Measurements from ENCODE around the gene ZC3H4. TPM values are rescaled to one million over a fixed set of nuclear protein-coding genes. Genes with fewer than 3 reads are reported as not detected.
A peak's percentile ranks its signal among the peaks of the same experiment; 100 is the strongest.

The ZC3H4 gene
- 10 to 100 TPM; 13.1 to 20.9 (median 18.0) TPM for total RNA-seq

DNA sequence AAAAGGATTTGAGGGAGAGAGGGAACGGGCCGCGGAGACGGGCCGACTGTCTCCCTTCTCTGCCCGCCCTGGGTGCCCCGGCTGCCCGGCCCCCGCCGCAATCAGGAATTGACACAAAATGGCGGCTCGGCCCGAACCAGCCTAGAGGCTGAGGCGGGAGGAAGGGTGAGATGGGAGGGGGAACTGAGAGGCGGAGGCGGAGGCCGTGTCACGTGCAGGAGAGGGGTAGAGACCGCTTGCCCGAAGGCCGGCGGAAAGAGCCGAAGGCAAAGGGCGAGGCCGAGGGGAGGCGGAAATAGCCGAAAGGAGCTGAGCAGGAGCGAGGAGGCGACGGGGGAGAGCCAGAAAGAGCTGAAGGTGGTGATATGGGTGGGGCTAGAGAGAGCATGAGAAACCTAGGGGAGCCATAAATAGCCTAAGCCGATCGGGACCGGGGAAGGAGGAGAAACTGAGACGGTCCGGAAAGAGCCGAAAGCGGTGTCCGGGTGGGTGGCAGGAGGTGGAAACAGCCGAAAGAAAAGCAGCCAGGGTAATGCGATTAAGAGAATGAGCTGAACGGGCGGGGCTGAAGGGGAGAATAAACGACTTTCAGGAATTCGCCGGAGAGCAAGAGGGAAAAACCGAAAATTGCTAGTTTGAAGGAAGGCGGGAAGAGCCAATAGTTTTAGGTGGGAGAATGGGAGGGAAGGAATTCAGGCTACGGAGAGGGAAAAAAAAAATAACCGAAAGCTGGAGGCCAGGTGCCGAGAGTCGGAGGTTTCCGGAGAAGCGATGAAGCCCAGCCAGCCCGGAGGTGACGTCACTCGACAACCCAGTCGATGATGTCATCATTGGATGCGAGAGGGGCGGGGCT, at the start of gene ZC3H4:
Gene ZC3H4, minus strand, starts transcription at position 780 of the 853 bp plus-strand sequence. CDS start 1,192 bp downstream, outside the sequence.
- TF ChIP-seq, protein P1, sequence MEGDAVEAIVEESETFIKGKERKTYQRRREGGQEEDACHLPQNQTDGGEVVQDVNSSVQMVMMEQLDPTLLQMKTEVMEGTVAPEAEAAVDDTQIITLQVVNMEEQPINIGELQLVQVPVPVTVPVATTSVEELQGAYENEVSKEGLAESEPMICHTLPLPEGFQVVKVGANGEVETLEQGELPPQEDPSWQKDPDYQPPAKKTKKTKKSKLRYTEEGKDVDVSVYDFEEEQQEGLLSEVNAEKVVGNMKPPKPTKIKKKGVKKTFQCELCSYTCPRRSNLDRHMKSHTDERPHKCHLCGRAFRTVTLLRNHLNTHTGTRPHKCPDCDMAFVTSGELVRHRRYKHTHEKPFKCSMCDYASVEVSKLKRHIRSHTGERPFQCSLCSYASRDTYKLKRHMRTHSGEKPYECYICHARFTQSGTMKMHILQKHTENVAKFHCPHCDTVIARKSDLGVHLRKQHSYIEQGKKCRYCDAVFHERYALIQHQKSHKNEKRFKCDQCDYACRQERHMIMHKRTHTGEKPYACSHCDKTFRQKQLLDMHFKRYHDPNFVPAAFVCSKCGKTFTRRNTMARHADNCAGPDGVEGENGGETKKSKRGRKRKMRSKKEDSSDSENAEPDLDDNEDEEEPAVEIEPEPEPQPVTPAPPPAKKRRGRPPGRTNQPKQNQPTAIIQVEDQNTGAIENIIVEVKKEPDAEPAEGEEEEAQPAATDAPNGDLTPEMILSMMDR (IDR thresholded peaks at IDR 0.05), result no peak
- DNase-seq (ENCODE audit: low spot score) (peak; percentile 94), ATAC-seq (ENCODE audit: low FRiP score) (peak; percentile 96)

DNA sequence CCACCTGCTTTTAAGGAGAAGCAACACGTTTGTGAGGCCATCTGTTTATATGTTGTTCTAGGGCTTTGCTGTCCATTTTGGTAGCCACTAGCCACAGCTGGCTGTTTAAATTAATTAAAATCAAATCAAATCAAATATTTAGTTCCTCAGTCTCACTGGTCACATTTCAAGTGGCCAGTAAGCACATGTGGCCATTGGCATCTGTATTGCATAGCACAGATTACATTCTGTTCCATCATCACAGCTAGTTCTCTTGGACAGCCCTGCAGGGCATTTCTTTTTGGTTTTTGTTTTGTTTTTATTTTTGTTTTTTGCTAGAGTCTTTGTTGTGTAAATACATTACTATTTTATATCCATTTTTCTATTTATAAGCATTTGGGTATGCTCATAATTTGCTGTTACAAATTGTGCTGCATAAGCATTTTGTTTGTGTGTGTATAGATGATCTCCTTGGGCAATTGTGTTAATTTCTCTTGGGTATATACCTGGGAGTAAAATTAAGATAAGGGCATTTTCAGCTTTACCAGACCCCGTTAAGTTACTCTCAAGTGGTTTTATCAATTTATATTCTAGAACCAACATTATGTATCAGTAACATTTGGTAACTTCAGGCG, 48.4 kb upstream of the ZC3H4 start:
- DNase-seq (ENCODE audit: low spot score) (no peak), ATAC-seq (ENCODE audit: low FRiP score) (no peak)
- TF ChIP-seq, protein P1 (IDR thresholded peaks at IDR 0.05), result no peak

DNA sequence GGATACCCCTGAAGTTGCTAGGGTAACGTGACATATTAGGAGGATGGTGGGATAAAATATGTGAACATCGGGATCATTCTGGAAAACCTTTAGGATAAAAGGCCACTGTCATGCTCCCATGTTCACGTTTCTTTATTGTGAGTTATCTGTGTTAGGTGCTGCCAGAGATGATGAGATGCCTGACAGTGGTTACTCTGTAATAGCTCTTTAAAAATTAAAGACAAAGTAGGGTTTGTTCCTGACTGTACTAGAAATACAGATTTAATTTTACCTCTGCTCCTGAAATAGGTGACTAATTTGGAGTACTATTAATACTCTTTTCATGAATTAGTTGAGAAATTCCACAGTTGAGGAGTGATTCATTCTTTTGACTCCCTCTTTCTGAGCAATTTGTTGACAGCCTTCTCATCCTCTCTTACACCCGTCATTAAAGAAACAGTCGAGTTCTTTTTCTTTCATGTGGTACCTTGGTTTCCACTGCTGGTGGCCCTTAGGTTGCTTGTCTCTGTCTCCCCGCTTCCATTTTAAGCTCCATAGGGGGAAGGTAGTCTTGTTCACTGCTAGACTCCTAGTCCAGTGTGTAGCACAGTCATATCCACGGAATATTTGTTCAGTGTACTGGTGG, 45.4 kb upstream of the ZC3H4 start:
- ATAC-seq (ENCODE audit: low FRiP score) (peak; percentile 77), DNase-seq (ENCODE audit: low spot score) (no peak)
- TF ChIP-seq, protein P1 (IDR thresholded peaks at IDR 0.05), result no peak

DNA sequence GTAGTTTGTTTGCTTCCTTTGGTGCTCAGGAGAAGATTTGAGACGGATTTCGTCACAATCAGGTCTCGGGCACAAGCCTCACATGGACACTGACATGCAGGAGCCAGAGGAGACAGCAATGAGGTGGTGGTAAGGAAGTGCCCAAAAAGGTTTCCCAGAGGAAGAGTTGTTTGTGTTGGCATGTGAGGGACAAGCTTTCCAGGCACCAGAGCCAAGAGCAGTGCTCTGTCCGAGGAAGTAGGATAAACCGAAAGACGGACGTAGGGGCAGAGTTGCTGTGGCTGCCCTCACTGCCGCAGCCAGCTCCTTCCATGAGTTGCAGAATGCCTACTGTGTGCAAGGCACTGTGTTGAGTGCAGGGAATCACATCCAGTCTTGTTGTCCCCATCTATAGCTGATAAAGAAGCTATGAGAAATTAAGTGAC, 44.8 kb upstream of the ZC3H4 start:
- no peak for ATAC-seq (ENCODE audit: low FRiP score)
- no peak for DNase-seq (ENCODE audit: low spot score)
- TF ChIP-seq, protein P1 (IDR thresholded peaks at IDR 0.05), result no peak

DNA sequence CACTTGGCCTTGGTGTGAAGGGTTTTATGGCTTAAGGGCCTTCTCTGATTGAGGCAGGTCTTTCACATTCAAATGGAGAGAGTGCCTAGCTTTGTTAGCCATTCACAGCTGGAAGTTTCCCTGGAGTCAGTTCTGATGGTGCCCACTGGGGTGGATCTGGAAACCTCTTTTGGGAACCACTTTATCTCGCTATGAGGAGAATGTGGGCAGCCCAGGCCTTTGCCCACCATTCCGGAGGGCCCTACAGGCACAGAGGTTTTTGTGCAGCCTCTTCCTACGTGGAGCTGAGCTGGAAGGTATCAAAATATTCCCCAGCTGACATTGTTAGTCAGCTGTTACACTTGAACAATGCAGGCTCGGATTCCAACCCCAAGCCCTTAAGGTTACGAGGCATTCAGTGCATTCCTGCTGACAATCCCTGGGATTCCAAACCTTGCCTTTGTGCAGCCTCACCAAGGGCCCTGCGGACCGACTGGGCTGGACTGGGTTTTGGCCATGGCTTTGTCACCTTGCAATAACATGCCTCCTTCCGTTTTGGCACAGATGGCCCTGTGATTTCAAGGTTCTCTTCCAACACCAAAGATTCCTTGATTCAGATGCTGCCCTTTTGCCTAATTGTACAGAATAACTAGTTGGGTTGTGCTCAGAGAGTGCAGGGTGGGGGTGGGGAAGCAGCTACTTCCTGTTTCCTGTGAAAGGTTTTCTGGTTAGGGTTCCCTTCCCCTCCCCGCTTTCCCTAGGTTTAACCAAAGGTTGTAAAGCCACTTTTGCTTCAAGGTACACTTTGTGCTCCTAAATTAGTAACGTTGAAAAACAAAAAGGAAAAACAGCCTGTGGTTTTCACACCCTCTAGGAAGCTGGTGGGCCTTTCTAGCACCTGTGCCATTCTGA, 44.1 kb upstream of the ZC3H4 start:
- ATAC-seq (ENCODE audit: low FRiP score) (no peak), DNase-seq (ENCODE audit: low spot score) (no peak)
- TF ChIP-seq, protein P1 (IDR thresholded peaks at IDR 0.05), result no peak

GRCh38 chr19:47156861-47157430, 43.4 kb upstream of the ZC3H4 start:
- TF ChIP-seq, protein P1 (IDR thresholded peaks at IDR 0.05), result no peak
- DNase-seq (ENCODE audit: low spot score), result no peak
- no peak for ATAC-seq (ENCODE audit: low FRiP score)

Data from omental fat pad (tissue), 4 donors.